WTC11 (cell line): Measurements from ENCODE around the gene EIF4G3. TPM values are rescaled to one million over a fixed set of nuclear protein-coding genes. Genes with fewer than 3 reads are reported as not detected.

Source experiments
- ATAC-seq: fragments of 200-7000 bp; cut with Tn5 transposase; 2 replicates; pipeline ENCODE4 v1.10.0; 2021; ENCODE audit warnings: mild to moderate bottlenecking, moderate library complexity
- CTCF ChIA-PET: fragments of 300-600 bp; sonication (Branson Sonifier 250); formaldehyde crosslinking; loops from one replicate; lab custom pipeline; 2021; ENCODE audit warnings: antibody characterized with exemption; lab: Charles Lee
- POLR2A ChIA-PET: fragments of 350-600 bp; sonication (Branson Sonifier 250); formaldehyde crosslinking; loops from one replicate; lab custom pipeline; 2021; ENCODE audit warnings: antibody characterized with exemption; lab: Charles Lee
- DNase-seq: peaks from one replicate; pipeline ENCODE4 v3.0.0; 2021; ENCODE audit warnings: low spot score
- H3K27ac Mint-ChIP-seq: 2 replicates; pipeline ENCODE4 v1.8.0; 2021; ENCODE audit warnings: mixed read lengths
- H3K27me3 Mint-ChIP-seq: 2 replicates; pipeline ENCODE4 v1.8.0; 2021; ENCODE audit warnings: low read depth, mild to moderate bottlenecking, moderate library complexity, mixed read lengths
- H3K36me3 Mint-ChIP-seq: 2 replicates; pipeline ENCODE4 v1.8.0; 2021; ENCODE audit warnings: mixed read lengths
- H3K4me1 Mint-ChIP-seq: 2 replicates; pipeline ENCODE4 v1.8.0; 2022; ENCODE audit warnings: mixed read lengths
- H3K4me3 Mint-ChIP-seq: 2 replicates; pipeline ENCODE4 v1.8.0; 2021; ENCODE audit warnings: mild to moderate bottlenecking, moderate library complexity, mixed read lengths
- H3K9me3 Mint-ChIP-seq: 2 replicates; pipeline ENCODE4 v1.8.0; 2021; ENCODE audit warnings: mixed read lengths
- ATF6 ChIP-seq: sonication (generic); formaldehyde crosslinking; IDR thresholded peaks from 2 replicates; pipeline ENCODE4 v1.8.1; 2023; ENCODE audit warnings: mild to moderate bottlenecking, missing genetic modification reagents
- CREM ChIP-seq: sonication (generic); formaldehyde crosslinking; IDR thresholded peaks from 2 replicates; pipeline ENCODE4 v1.8.1; 2022; ENCODE audit warnings: mild to moderate bottlenecking, missing genetic modification reagents, moderate library complexity
- E2F5 ChIP-seq: sonication (generic); formaldehyde crosslinking; IDR thresholded peaks from 2 replicates; pipeline ENCODE4 v1.8.1; 2022; ENCODE audit warnings: mild to moderate bottlenecking, moderate library complexity, missing genetic modification reagents
- ELF4 ChIP-seq: sonication (generic); formaldehyde crosslinking; IDR thresholded peaks from 2 replicates; pipeline ENCODE4 v1.8.1; 2022; ENCODE audit warnings: low read depth, mild to moderate bottlenecking, moderate library complexity, missing genetic modification reagents
- FOXJ3 ChIP-seq: sonication (generic); formaldehyde crosslinking; IDR thresholded peaks from 2 replicates; pipeline ENCODE4 v1.9.0; 2021; ENCODE audit warnings: missing genetic modification reagents, mild to moderate bottlenecking, borderline replicate concordance
- FOXK1 ChIP-seq: sonication (generic); formaldehyde crosslinking; IDR thresholded peaks from 2 replicates; pipeline ENCODE4 v1.8.0; 2022; ENCODE audit warnings: mild to moderate bottlenecking, moderate library complexity, missing genetic modification reagents
- FOXP1 ChIP-seq: sonication (generic); formaldehyde crosslinking; IDR thresholded peaks from 2 replicates; pipeline ENCODE4 v1.8.0; 2022; ENCODE audit warnings: missing genetic modification reagents, mild to moderate bottlenecking, moderate library complexity, borderline replicate concordance
- GABPB1 ChIP-seq: sonication (generic); formaldehyde crosslinking; IDR thresholded peaks from 2 replicates; pipeline ENCODE4 v1.8.1; 2023; ENCODE audit warnings: mild to moderate bottlenecking, missing genetic modification reagents
- HMGA2 ChIP-seq: fragments of 250-450 bp; sonication (Bioruptor Pico); IDR thresholded peaks from 2 replicates; pipeline ENCODE4 v1.4.0; 2021; ENCODE audit warnings: mild to moderate bottlenecking, moderate library complexity
- IRF2 ChIP-seq: sonication (generic); formaldehyde crosslinking; IDR thresholded peaks from 2 replicates; pipeline ENCODE4 v1.8.0; 2022; ENCODE audit warnings: low read depth, missing genetic modification reagents, borderline replicate concordance
- RELA ChIP-seq: sonication (generic); formaldehyde crosslinking; IDR thresholded peaks from 2 replicates; pipeline ENCODE4 v1.8.1; 2022; ENCODE audit warnings: missing genetic modification reagents, mild to moderate bottlenecking, borderline replicate concordance
- TCF7 ChIP-seq: sonication (generic); formaldehyde crosslinking; IDR thresholded peaks from 2 replicates; pipeline ENCODE4 v1.8.0; 2022; ENCODE audit warnings: mild to moderate bottlenecking, low read depth, missing genetic modification reagents, moderate library complexity
- USF2 ChIP-seq: sonication (generic); formaldehyde crosslinking; IDR thresholded peaks from 2 replicates; pipeline ENCODE4 v1.8.1; 2023; ENCODE audit warnings: mild to moderate bottlenecking, missing genetic modification reagents, moderate library complexity
- ZBTB21 ChIP-seq: sonication (generic); formaldehyde crosslinking; IDR thresholded peaks from 2 replicates; pipeline ENCODE4 v1.8.1; 2023; ENCODE audit warnings: mild to moderate bottlenecking, missing genetic modification reagents, borderline replicate concordance
- total RNA-seq: library from RNA; stranded (reverse); gene quantifications from 3 replicates; pipeline ENCODE4 v1.2.3, GENCODE V29; 2021
- TF ChIP-seq, protein P1 (sequence below): sonication (generic); formaldehyde crosslinking; IDR thresholded peaks from 2 replicates; pipeline ENCODE4 v1.8.0; 2022; ENCODE audit warnings: missing genetic modification reagents
- TF ChIP-seq, protein P2 (sequence below): fragments of 250-450 bp; sonication (Bioruptor Pico); IDR thresholded peaks from 2 replicates; pipeline ENCODE4 v1.9.0; 2021; ENCODE audit warnings: mild to moderate bottlenecking
- TF ChIP-seq, protein P3 (sequence below): sonication (generic); formaldehyde crosslinking; IDR thresholded peaks from 2 replicates; pipeline ENCODE4 v1.8.1; 2023; ENCODE audit warnings: mild to moderate bottlenecking, missing genetic modification reagents

The EIF4G3 gene
- total RNA-seq, 1 experiment from 2014 or later, result 77.7 TPM

DNA sequence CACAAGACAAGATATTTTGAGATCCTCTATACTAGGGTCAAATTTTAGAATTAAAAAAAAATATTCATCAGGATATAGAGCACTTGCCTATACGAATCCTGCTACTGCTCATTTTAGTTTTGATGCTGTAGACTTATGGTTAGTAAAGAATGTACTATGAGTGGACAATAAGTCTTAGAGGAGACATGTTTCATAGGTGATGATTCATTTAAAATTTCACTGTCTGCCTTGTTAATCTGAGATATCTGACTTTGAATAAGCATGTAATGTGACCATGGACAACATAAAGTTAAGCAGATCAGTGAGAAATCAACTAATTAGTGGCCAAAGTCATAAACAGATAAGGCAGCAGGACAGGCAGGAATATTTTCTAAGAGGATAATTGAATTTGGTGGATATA, 282.8 kb downstream of the EIF4G3 start (continued):
- no peak for TF ChIP-seq TCF7
- TF ChIP-seq ELF4, result no peak

DNA sequence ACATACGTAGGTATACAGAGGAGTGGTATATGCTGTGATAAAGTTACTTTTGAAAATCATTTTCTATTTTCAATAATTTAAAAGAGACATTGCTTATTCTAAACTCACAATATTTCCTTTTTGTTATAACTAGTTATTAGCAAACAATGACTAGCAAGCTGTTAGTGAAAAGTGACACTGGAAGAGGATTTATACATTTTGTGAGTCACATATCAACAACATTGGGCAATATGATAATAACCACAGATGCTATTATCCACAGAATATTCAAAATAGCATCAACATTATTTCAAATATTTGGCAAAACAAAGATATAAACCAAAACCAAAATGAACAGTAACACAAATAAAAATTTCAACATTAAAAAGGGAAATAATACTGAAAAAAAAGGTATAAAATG, 285.6 kb downstream of the EIF4G3 start:
- H3K4me3 Mint-ChIP-seq, result no peak overlapping the region
- H3K4me1 Mint-ChIP-seq, result no peaks in the 10 kb centered on the region
- ChIA-PET CTCF (interaction anchor here (0.6 kb wide), 1 partner anchor 126 kb away, joined by 5 read pairs; no protein-coding TSS in a partner anchor), POLR2A (interaction anchor here (0.5 kb wide), 1 partner anchor 22 kb away, joined by 5 read pairs; no protein-coding TSS in a partner anchor)
- ATAC-seq (no peak), DNase-seq (no peak)
- H3K36me3 Mint-ChIP-seq, result peaks cover 23% of the 10 kb centered on the region
- no peaks in the 10 kb centered on the region for H3K27me3 Mint-ChIP-seq
- TF ChIP-seq FOXK1 (CRISPR knock-in tag) (no peak), E2F5 (CRISPR knock-in tag) (no peak), ZBTB21 (CRISPR knock-in tag) (no peak), GABPB1 (CRISPR knock-in tag) (no peak), FOXJ3 (CRISPR knock-in tag) (no peak), HMGA2 (CRISPR knock-in tag) (no peak), CREM (no peak)
- TF ChIP-seq, protein P1, sequence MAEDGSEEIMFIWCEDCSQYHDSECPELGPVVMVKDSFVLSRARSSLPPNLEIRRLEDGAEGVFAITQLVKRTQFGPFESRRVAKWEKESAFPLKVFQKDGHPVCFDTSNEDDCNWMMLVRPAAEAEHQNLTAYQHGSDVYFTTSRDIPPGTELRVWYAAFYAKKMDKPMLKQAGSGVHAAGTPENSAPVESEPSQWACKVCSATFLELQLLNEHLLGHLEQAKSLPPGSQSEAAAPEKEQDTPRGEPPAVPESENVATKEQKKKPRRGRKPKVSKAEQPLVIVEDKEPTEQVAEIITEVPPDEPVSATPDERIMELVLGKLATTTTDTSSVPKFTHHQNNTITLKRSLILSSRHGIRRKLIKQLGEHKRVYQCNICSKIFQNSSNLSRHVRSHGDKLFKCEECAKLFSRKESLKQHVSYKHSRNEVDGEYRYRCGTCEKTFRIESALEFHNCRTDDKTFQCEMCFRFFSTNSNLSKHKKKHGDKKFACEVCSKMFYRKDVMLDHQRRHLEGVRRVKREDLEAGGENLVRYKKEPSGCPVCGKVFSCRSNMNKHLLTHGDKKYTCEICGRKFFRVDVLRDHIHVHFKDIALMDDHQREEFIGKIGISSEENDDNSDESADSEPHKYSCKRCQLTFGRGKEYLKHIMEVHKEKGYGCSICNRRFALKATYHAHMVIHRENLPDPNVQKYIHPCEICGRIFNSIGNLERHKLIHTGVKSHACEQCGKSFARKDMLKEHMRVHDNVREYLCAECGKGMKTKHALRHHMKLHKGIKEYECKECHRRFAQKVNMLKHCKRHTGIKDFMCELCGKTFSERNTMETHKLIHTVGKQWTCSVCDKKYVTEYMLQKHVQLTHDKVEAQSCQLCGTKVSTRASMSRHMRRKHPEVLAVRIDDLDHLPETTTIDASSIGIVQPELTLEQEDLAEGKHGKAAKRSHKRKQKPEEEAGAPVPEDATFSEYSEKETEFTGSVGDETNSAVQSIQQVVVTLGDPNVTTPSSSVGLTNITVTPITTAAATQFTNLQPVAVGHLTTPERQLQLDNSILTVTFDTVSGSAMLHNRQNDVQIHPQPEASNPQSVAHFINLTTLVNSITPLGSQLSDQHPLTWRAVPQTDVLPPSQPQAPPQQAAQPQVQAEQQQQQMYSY (CRISPR knock-in tag), result no peak
- TF ChIP-seq, protein P2, sequence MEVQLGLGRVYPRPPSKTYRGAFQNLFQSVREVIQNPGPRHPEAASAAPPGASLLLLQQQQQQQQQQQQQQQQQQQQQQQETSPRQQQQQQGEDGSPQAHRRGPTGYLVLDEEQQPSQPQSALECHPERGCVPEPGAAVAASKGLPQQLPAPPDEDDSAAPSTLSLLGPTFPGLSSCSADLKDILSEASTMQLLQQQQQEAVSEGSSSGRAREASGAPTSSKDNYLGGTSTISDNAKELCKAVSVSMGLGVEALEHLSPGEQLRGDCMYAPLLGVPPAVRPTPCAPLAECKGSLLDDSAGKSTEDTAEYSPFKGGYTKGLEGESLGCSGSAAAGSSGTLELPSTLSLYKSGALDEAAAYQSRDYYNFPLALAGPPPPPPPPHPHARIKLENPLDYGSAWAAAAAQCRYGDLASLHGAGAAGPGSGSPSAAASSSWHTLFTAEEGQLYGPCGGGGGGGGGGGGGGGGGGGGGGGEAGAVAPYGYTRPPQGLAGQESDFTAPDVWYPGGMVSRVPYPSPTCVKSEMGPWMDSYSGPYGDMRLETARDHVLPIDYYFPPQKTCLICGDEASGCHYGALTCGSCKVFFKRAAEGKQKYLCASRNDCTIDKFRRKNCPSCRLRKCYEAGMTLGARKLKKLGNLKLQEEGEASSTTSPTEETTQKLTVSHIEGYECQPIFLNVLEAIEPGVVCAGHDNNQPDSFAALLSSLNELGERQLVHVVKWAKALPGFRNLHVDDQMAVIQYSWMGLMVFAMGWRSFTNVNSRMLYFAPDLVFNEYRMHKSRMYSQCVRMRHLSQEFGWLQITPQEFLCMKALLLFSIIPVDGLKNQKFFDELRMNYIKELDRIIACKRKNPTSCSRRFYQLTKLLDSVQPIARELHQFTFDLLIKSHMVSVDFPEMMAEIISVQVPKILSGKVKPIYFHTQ (CRISPR knock-in tag), result no peak
- no peaks in the 10 kb centered on the region for H3K9me3 Mint-ChIP-seq
- no peak overlapping the region for H3K27ac Mint-ChIP-seq

DNA sequence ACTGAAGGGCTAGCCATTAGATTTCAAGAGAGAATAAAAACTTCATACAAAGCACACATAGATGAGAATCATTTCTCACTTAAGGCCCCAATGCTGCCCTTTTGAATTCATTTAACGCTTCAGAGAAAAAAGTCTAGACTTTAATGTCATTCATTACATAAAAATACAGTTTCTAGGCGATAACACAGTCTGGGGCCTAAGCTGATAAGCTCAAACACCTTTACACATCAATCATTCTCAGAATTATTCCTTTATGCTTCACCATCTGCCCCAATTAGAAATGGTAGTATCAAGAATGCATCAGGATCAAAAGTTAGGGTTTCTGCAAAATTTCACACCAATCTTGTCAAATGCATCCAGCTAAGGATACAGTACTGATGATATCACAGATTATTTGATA, 289.5 kb downstream of the EIF4G3 start:
- DNase-seq (no peak), ATAC-seq (no peak)
- Mint-ChIP-seq H3K27ac (no peak overlapping the region), H3K36me3 (peaks cover 15% of the 10 kb centered on the region), H3K9me3 (no peaks in the 10 kb centered on the region), H3K4me1 (peaks cover 17% of the 10 kb centered on the region), H3K27me3 (no peaks in the 10 kb centered on the region), H3K4me3 (no peak overlapping the region)
- ChIA-PET POLR2A (no interaction called here), CTCF (no interaction called here)
- no peak for TF ChIP-seq RELA
- TF ChIP-seq ELF4, result no peak
- TF ChIP-seq TCF7, result no peak
- no peak for TF ChIP-seq IRF2 (CRISPR knock-in tag)
- no peak for TF ChIP-seq ATF6 (CRISPR knock-in tag)
- TF ChIP-seq, protein P3, sequence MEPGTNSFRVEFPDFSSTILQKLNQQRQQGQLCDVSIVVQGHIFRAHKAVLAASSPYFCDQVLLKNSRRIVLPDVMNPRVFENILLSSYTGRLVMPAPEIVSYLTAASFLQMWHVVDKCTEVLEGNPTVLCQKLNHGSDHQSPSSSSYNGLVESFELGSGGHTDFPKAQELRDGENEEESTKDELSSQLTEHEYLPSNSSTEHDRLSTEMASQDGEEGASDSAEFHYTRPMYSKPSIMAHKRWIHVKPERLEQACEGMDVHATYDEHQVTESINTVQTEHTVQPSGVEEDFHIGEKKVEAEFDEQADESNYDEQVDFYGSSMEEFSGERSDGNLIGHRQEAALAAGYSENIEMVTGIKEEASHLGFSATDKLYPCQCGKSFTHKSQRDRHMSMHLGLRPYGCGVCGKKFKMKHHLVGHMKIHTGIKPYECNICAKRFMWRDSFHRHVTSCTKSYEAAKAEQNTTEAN (CRISPR knock-in tag), result no peak
- TF ChIP-seq USF2 (CRISPR knock-in tag), result no peak
- TF ChIP-seq FOXP1 (CRISPR knock-in tag), result no peak
